Suprapubic skin (tissue), 4 donors: Measurements from ENCODE around the gene ZNF521.

Experiments used
- EP300 ChIP-seq: sonication (generic); formaldehyde crosslinking; IDR thresholded peaks from one replicate; pipeline ENCODE4 v1.6.1; 2017; ENCODE audit warnings: antibody characterized with exemption
- POLR2A ChIP-seq, 2 donors: fragments of 450-650 bp; IDR thresholded peaks; one replicate each; pipeline ENCODE4 v1.6.1; 2017; ENCODE audit warnings: antibody characterized with exemption in 2 of 2, mild to moderate bottlenecking in 2 of 2, moderate library complexity in 2 of 2
- POLR2AphosphoS5 ChIP-seq, 3 donors: sonication (generic); formaldehyde crosslinking; IDR thresholded peaks; one replicate each; pipeline ENCODE4 v1.6.1; 2017; ENCODE audit warnings: antibody characterized with exemption in 3 of 3
- TF ChIP-seq, protein P1 (sequence below), 2 donors: fragments of 200-600 bp in 1 of 2; fragments of 450-650 bp in 1 of 2; sonication (generic) in 1 of 2; IDR thresholded peaks; one replicate each; pipeline ENCODE4 v1.5.1; 2016 to 2019; ENCODE audit warnings: antibody characterized with exemption in 2 of 2, mild to moderate bottlenecking in 1 of 2, moderate library complexity in 1 of 2

DNA sequence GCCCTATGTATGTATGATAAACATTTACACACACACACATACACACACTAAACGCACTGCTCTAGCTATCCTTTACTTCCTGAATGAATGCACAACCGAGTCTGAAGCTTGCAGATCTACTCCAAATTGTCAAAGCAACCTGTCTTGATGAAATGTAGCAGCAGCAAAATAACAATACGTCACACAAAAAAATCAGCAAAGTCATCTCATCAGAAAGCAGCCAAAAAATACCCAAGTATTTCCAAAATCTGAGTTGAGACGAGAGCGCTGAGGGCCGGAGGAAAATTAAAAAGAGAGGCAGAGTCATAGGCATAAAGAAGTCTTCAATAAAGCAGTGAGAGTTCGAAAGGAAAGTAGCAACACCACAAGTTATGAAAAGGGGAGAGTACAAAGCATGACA lies 67.7 kb downstream of the ZNF521 start:
- TF ChIP-seq, protein P1, sequence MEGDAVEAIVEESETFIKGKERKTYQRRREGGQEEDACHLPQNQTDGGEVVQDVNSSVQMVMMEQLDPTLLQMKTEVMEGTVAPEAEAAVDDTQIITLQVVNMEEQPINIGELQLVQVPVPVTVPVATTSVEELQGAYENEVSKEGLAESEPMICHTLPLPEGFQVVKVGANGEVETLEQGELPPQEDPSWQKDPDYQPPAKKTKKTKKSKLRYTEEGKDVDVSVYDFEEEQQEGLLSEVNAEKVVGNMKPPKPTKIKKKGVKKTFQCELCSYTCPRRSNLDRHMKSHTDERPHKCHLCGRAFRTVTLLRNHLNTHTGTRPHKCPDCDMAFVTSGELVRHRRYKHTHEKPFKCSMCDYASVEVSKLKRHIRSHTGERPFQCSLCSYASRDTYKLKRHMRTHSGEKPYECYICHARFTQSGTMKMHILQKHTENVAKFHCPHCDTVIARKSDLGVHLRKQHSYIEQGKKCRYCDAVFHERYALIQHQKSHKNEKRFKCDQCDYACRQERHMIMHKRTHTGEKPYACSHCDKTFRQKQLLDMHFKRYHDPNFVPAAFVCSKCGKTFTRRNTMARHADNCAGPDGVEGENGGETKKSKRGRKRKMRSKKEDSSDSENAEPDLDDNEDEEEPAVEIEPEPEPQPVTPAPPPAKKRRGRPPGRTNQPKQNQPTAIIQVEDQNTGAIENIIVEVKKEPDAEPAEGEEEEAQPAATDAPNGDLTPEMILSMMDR (IDR thresholded peaks at IDR 0.05), result no peak
- TF ChIP-seq POLR2A (IDR thresholded peaks at IDR 0.05) (no peak), POLR2AphosphoS5 (IDR thresholded peaks at IDR 0.05) (no peak), EP300 (no peak)
